H9 (cell line): Measurements from ENCODE around the gene WDR37. TPM values are rescaled to one million over a fixed set of nuclear protein-coding genes. Genes with fewer than 3 reads are reported as not detected.
A peak's percentile ranks its signal among the peaks of the same experiment; 100 is the strongest.

ENCODE experiments used
- DNase-seq: peaks from one replicate; pipeline ENCODE4 v3.0.0-alpha.2; 2017
- H2AFZ ChIP-seq: one replicate; pipeline ENCODE4 v1.6.1; 2013; ENCODE audit warnings: mild to moderate bottlenecking, low read length, control low read depth, moderate library complexity
- H2AK5ac ChIP-seq: 2 replicates; pipeline ENCODE4 v1.6.1; 2013; ENCODE audit warnings: low read length, control low read depth, mixed read lengths; ENCODE audit not compliant: insufficient read length
- H2BK120ac ChIP-seq: one replicate; pipeline ENCODE4 v1.6.1; 2013; ENCODE audit warnings: low read depth, mild to moderate bottlenecking, low read length, control low read depth, inconsistent platforms; ENCODE audit not compliant: poor library complexity, severe bottlenecking
- H2BK12ac ChIP-seq: 2 replicates; pipeline ENCODE4 v1.6.1; 2013; ENCODE audit warnings: low read length, control low read depth, mixed read lengths, low read depth; ENCODE audit not compliant: insufficient read length
- H2BK15ac ChIP-seq: 2 replicates; pipeline ENCODE4 v1.6.1; 2013; ENCODE audit warnings: low read depth, low read length, control low read depth
- H2BK20ac ChIP-seq: one replicate; pipeline ENCODE4 v1.6.1; 2013; ENCODE audit warnings: low read depth, mild to moderate bottlenecking, low read length, control low read depth, inconsistent platforms; ENCODE audit not compliant: poor library complexity, severe bottlenecking
- H2BK5ac ChIP-seq: 2 replicates; pipeline ENCODE4 v1.6.1; 2013; ENCODE audit warnings: low read length, control low read depth, mixed read lengths; ENCODE audit not compliant: insufficient read length
- H3K14ac ChIP-seq: 2 replicates; pipeline ENCODE4 v1.6.1; 2013; ENCODE audit warnings: low read length, control low read depth; ENCODE audit not compliant: insufficient read depth
- H3K18ac ChIP-seq: 2 replicates; pipeline ENCODE4 v1.6.1; 2013; ENCODE audit warnings: low read depth, mild to moderate bottlenecking, mixed read lengths, low read length, control low read depth; ENCODE audit not compliant: insufficient read length
- H3K23ac ChIP-seq: 2 replicates; pipeline ENCODE4 v1.6.1; 2013; ENCODE audit warnings: low read length, control low read depth, mixed read lengths, low read depth; ENCODE audit not compliant: insufficient read length
- H3K23me2 ChIP-seq: 2 replicates; pipeline ENCODE4 v1.6.1; 2013; ENCODE audit warnings: low read depth, mild to moderate bottlenecking, mixed read lengths, low read length, control low read depth; ENCODE audit not compliant: insufficient read length, poor library complexity, severe bottlenecking
- H3K27ac ChIP-seq: 2 replicates; pipeline ENCODE4 v1.5.1; 2013; ENCODE audit warnings: low read length, control low read depth, mixed read lengths, low read depth; ENCODE audit not compliant: insufficient read length
- H3K27me3 ChIP-seq: 2 replicates; pipeline ENCODE4 v1.6.1; 2013; ENCODE audit warnings: low read length, control low read depth, inconsistent platforms; ENCODE audit not compliant: insufficient read depth
- H3K4ac ChIP-seq: 2 replicates; pipeline ENCODE4 v1.6.1; 2013; ENCODE audit warnings: low read depth, mild to moderate bottlenecking, control low read depth, inconsistent platforms, low read length, moderate library complexity
- H3K4me1 ChIP-seq: 2 replicates; pipeline ENCODE4 v1.6.1; 2013; ENCODE audit warnings: low read length, control low read depth, inconsistent platforms; ENCODE audit not compliant: insufficient read depth
- H3K4me2 ChIP-seq: 2 replicates; pipeline ENCODE4 v1.6.1; 2013; ENCODE audit warnings: low read length, control low read depth, mixed read lengths; ENCODE audit not compliant: insufficient read length, insufficient read depth
- H3K56ac ChIP-seq: 2 replicates; pipeline ENCODE4 v1.6.1; 2013; ENCODE audit warnings: low read depth, mild to moderate bottlenecking, mixed read lengths, low read length, control low read depth; ENCODE audit not compliant: insufficient read length
- H3K79me1 ChIP-seq: 2 replicates; pipeline ENCODE4 v1.6.1; 2013; ENCODE audit warnings: low read depth, mild to moderate bottlenecking, moderate library complexity, low read length, control low read depth, inconsistent platforms; ENCODE audit not compliant: insufficient read depth, poor library complexity, severe bottlenecking
- H3K79me2 ChIP-seq: 2 replicates; pipeline ENCODE4 v1.6.1; 2013; ENCODE audit warnings: low read length, control low read depth, inconsistent platforms; ENCODE audit not compliant: insufficient read depth
- H3K9ac ChIP-seq: 2 replicates; pipeline ENCODE4 v1.6.1; 2013; ENCODE audit warnings: low read length, control low read depth, mixed read lengths; ENCODE audit not compliant: insufficient read length; ENCODE audit errors: extremely low read depth
- H3K9me3 ChIP-seq: one replicate; pipeline ENCODE4 v1.6.1; 2013; ENCODE audit warnings: low read depth, low read length, inconsistent platforms; ENCODE audit not compliant: control insufficient read depth
- H3T11ph ChIP-seq: one replicate; pipeline ENCODE4 v1.6.1; 2013; ENCODE audit warnings: mild to moderate bottlenecking, low read length, control low read depth, inconsistent platforms
- H4K20me1 ChIP-seq: one replicate; pipeline ENCODE4 v1.6.1; 2013; ENCODE audit not compliant: control insufficient read depth, insufficient read length, insufficient read depth
- H4K5ac ChIP-seq: 2 replicates; pipeline ENCODE4 v1.6.1; 2013; ENCODE audit warnings: low read depth, mild to moderate bottlenecking, mixed read lengths, low read length, control low read depth; ENCODE audit not compliant: insufficient read length
- H4K8ac ChIP-seq: replicated peaks from 2 replicates; pipeline ENCODE4 v1.6.1; 2013; ENCODE audit warnings: low read length, control low read depth, mixed read lengths, low read depth; ENCODE audit not compliant: insufficient read length
- H4K91ac ChIP-seq: 2 replicates; pipeline ENCODE4 v1.6.1; 2013; ENCODE audit warnings: low read depth, mild to moderate bottlenecking, moderate library complexity, mixed read lengths, low read length, control low read depth; ENCODE audit not compliant: insufficient read length
- H3K27ac Mint-ChIP-seq, 3 experiments: 2 replicates in 2 of 3; 3 replicates in 1 of 3; pipeline ENCODE4 v1.8.0; 2020 to 2021; ENCODE audit warnings: mixed read lengths in 3 of 3, mild to moderate bottlenecking in 1 of 3, moderate library complexity in 1 of 3
- H3K27me3 Mint-ChIP-seq: 2 replicates; pipeline ENCODE4 v1.8.0; 2021; ENCODE audit warnings: low read depth, mild to moderate bottlenecking, moderate library complexity, mixed read lengths
- H3K36me3 Mint-ChIP-seq, 3 experiments: 2 replicates in 2 of 3; 3 replicates in 1 of 3; pipeline ENCODE4 v1.8.0; 2020 to 2021; ENCODE audit warnings: low read depth in 3 of 3, mixed read lengths in 3 of 3; ENCODE audit not compliant: insufficient read depth in 1 of 3
- H3K4me1 Mint-ChIP-seq, 2 experiments: 2 replicates each; pipeline ENCODE4 v1.8.0; 2020; ENCODE audit warnings: mixed read lengths in 2 of 2
- H3K4me3 Mint-ChIP-seq, 2 experiments: 2 replicates in 1 of 2; 3 replicates in 1 of 2; pipeline ENCODE4 v1.8.0; 2020 to 2021; ENCODE audit warnings: mild to moderate bottlenecking in 2 of 2, mixed read lengths in 2 of 2, moderate library complexity in 1 of 2
- H3K9me3 Mint-ChIP-seq, 2 experiments: 2 replicates in 1 of 2; 3 replicates in 1 of 2; pipeline ENCODE4 v1.8.0; 2020; ENCODE audit warnings: mild to moderate bottlenecking in 2 of 2, mixed read lengths in 2 of 2, moderate library complexity in 1 of 2
- CTCF ChIP-seq: fragments of 200-600 bp; sonication (generic); conservative IDR thresholded peaks from 3 replicates; pipeline ENCODE4 v1.8.0; 2021; ENCODE audit warnings: antibody characterized with exemption, mild to moderate bottlenecking
- WGBS: extraction: QIAGEN DNeasy Blood & Tissue Kit; methylation state at CpG from one replicate; pipeline ENCODE4 v1.1.7; 2013; ENCODE audit warnings: missing lambda C conversion rate, low lambda C conversion rate, mixed read lengths; ENCODE audit not compliant: insufficient read length; ENCODE audit errors: extremely low coverage; 5-methylcytosine and 5-hydroxymethylcytosine counted together
- total RNA-seq: library from RNA; stranded (reverse); gene quantifications from 2 replicates; pipeline ENCODE4 v1.2.1, GENCODE V29; 2021

The WDR37 gene
- total RNA-seq, 1 experiment from 2014 or later, result 13.1 TPM

GRCh38 chr10:1142596-1142995 lies 86.4 kb downstream of the WDR37 start:
- H3K4me1 ChIP-seq, result no peaks in the 10 kb centered on the region
- H2BK5ac ChIP-seq, result no peak overlapping the region
- no peak overlapping the region for H3K4me2 ChIP-seq
- H2BK12ac ChIP-seq, result no peak overlapping the region
- no peak overlapping the region for H3K4ac ChIP-seq
- H3T11ph ChIP-seq, result no peak overlapping the region
- Mint-ChIP-seq H3K36me3 (peaks cover 0 to 9% (median 1%) of the 10 kb centered on the region in 3 experiments; a peak in 3 of 7 replicates), H3K4me3 (no peak overlapping the region), H3K4me1 (peaks cover 4% of the 10 kb centered on the region in 2 experiments; a peak in 1 of 4 replicates), H3K27me3 (no peaks in the 10 kb centered on the region; the same call in 1 of the 2 replicates), H3K27ac (no peak overlapping the region; a peak in 1 of 7 replicates), H3K9me3 (peaks cover 11 to 14% of the 10 kb centered on the region in 2 experiments; a peak in 4 of 5 replicates)
- H3K56ac ChIP-seq, result no peak overlapping the region
- no peak overlapping the region for H4K91ac ChIP-seq
- no peaks in the 10 kb centered on the region for H3K79me1 ChIP-seq
- no peak overlapping the region for H3K18ac ChIP-seq
- no peak overlapping the region for H3K27ac ChIP-seq
- H3K27me3 ChIP-seq, result no peaks in the 10 kb centered on the region
- H2AFZ ChIP-seq, result no peak overlapping the region
- H3K79me2 ChIP-seq, result no peaks in the 10 kb centered on the region
- H2BK20ac ChIP-seq, result no peak overlapping the region
- no peaks in the 10 kb centered on the region for H3K9me3 ChIP-seq
- H4K8ac ChIP-seq, result no peak overlapping the region
- TF ChIP-seq CTCF, result peak; percentile 66
- no peak overlapping the region for H2BK15ac ChIP-seq
- no peaks in the 10 kb centered on the region for H4K20me1 ChIP-seq
- H2AK5ac ChIP-seq, result no peak overlapping the region
- H3K23ac ChIP-seq, result no peak overlapping the region
- no peak overlapping the region for H3K9ac ChIP-seq
- DNase-seq, result no peak
- no peak overlapping the region for H2BK120ac ChIP-seq
- WGBS, result 100% methylated on average over 1 of the region's 3 CpGs
- H4K5ac ChIP-seq, result no peak overlapping the region
- H3K14ac ChIP-seq, result no peak overlapping the region
- H3K23me2 ChIP-seq, result no peaks in the 10 kb centered on the region
